Measurements from ENCODE around the gene ENKUR.
A peak's percentile ranks its signal among the peaks of the same experiment; 100 is the strongest.

Gene ENKUR, protein sequence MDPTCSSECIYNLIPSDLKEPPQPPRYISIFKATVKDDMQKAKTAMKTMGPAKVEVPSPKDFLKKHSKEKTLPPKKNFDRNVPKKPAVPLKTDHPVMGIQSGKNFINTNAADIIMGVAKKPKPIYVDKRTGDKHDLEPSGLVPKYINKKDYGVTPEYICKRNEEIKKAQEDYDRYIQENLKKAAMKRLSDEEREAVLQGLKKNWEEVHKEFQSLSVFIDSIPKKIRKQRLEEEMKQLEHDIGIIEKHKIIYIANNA

DNA sequence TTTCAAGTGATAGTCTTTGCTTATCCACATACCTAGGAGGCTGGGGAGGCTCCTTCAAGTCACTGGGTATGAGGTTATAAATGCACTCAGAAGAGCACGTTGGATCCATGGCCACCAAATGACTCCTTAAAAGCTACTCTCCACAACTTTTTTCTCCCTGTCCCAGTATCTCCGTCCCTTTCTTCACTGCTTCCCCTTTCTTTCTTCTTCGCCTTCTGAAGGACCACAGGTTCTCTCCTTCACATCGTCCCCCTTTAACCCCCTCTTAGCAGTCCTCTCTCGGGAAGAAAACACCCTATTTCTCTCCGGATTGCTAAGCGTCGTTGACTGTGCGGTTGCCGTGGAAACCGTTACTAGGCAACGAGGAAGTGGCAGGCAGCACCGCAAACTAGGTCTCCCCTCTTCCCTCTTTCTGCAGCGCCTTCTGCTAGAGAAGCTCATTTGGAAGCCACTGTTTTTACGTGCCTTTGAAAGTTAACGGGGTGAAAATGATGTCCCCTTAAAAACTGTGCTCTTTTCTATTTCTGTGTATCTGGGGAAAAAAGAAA is at the start of gene ENKUR:
TSS of gene ENKUR (minus strand) at position 331 of the 548 bp plus-strand sequence. CDS start at position 109, 222 bp downstream.
- Histone ChIP-seq H3K27ac (peak within 1 kb of the TSS; percentile 93 to 94), H3K4me3 (peak within 1 kb of the TSS; percentile 83)
- TF ChIP-seq, protein P1, sequence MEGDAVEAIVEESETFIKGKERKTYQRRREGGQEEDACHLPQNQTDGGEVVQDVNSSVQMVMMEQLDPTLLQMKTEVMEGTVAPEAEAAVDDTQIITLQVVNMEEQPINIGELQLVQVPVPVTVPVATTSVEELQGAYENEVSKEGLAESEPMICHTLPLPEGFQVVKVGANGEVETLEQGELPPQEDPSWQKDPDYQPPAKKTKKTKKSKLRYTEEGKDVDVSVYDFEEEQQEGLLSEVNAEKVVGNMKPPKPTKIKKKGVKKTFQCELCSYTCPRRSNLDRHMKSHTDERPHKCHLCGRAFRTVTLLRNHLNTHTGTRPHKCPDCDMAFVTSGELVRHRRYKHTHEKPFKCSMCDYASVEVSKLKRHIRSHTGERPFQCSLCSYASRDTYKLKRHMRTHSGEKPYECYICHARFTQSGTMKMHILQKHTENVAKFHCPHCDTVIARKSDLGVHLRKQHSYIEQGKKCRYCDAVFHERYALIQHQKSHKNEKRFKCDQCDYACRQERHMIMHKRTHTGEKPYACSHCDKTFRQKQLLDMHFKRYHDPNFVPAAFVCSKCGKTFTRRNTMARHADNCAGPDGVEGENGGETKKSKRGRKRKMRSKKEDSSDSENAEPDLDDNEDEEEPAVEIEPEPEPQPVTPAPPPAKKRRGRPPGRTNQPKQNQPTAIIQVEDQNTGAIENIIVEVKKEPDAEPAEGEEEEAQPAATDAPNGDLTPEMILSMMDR (IDR thresholded peaks at IDR 0.05): no peak
- DNase-seq (ENCODE audit: low spot score): peak; percentile 91

DNA sequence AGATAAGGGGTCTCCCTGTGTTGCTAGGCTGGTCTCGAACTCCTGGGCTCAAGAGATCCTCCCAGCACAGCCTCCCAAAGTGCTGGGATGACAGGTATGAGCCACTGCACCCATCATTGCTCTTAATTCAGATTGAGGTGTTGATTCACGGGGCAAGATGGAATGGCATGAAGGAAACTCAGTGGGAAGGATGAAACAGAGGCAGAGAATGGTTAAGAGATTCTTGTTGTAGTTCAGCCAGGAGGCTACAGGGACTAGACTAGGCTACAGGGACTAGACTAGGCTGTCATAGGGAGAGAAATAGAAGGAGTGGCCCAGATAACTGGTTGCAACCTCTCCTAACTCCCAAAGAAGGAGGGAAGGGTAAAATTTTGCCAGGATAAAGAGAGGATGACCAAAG is 48.4 kb upstream of the ENKUR start:
- TF ChIP-seq, protein P1 (IDR thresholded peaks at IDR 0.05): no peak
- DNase-seq (ENCODE audit: low spot score): no peak
- Histone ChIP-seq H3K4me3 (no peak overlapping the region), H3K27ac (no peak overlapping the region)

DNA sequence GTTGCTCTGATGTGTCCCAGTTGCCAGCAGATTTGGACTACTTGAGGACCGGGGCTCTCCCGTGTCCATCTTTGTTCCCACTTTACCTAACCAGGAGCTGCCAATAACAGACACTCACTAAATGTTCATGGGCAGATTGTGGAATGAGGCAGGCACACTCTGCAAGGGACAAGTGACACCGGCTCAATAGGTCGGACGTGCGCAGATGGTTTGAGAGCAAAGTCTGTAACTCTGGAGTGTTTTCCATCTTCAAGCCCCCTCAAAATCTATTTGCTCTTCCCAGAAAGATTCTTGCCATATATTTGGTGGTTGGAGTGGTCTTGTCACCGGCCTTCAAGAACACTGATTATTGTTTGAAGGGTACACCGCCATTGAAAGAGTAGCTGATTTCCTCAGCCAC is 47.7 kb upstream of the ENKUR start:
- DNase-seq (ENCODE audit: low spot score): no peak
- H3K27ac ChIP-seq: no peak overlapping the region

DNA sequence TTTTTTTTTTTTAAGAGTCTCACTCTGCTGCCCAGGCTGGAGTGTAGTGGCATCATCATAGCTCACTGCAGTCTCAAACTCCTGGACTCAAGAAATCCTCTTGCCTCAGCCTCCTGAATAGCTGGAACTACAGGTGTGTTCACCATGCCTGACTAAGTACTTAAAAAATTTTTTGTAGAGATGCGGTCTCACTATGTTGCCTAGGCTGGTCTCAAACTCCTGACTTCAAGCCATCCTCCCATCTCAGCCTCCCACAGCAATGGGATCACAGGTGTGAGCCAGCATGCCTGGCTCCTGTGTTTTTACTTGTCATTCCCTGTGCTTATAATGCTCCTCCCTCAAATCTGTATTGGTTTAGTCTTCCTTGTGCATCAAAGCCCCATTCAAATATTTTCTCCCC is 47.2 kb upstream of the ENKUR start:
- H3K4me3 ChIP-seq: no peak overlapping the region
- TF ChIP-seq, protein P1 (IDR thresholded peaks at IDR 0.05): no peak
- no peak for DNase-seq (ENCODE audit: low spot score)
- H3K27ac ChIP-seq: no peak overlapping the region

More for the DNA sequence above, 47.7 kb upstream of the ENKUR start:
- TF ChIP-seq, protein P1 (IDR thresholded peaks at IDR 0.05): no peak
- no peak overlapping the region for H3K4me3 ChIP-seq

DNA sequence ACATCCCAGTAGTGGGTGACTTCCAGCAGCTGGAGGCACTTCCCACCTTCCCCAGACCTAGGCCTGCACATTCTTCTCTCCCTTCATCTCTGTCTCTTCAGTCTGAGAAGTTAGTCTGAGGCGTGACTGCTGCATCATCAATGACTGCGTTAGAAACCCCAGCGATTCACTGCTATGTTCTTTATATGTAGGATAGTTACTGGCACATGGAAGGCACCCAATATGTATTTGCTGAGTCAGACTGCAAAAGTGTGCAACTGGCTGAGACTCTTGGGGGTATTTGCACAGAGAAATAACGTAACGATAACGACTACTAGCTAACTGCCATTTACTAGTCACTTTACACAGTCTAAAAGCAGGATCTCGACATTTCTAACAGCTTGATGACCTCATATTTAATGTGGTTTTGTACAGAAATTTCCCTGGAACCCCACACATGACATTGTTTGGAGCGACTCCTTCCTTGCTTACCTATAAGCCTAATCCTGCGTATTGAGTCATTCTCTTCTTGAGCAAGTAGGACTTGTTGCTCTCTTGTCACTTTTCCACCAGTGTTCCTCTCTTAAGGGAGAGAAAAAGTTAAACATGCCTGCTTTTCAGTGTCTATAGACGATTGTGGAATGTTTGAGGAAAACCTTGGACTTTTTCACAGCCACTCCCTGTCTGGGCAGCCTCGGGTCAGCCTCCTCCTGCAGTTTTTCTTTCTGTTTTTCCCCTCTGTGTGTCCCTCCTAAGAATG is 45.9 kb upstream of the ENKUR start:
- Histone ChIP-seq H3K4me3 (peak overlapping the region; percentile 19), H3K27ac (peak overlapping the region in 1 of 2 donors; percentile 58)
- TF ChIP-seq, protein P1 (IDR thresholded peaks at IDR 0.05): no peak
- no peak for DNase-seq (ENCODE audit: low spot score)

DNA sequence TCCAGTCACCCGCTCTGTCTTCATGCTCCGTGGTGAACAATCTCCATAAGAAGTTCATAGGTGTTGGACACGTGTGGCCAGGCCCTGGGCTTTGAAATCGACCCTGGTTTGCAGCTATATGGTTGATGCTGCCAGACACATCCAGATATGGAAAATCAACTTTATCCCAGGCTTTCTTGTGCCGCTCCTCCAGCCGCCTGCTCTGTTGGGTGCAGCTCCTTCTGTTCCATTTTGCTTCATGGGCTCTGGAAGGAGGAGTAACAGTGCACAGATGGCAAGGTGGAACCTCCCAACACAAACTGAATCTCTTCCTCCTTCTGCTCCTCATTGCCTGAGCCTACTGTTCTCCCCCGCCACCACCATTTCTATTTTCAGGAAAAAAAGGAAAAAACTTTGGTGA is 45.2 kb upstream of the ENKUR start:
- no peak overlapping the region for H3K27ac ChIP-seq
- H3K4me3 ChIP-seq: no peak overlapping the region
- no peak for DNase-seq (ENCODE audit: low spot score)
- TF ChIP-seq, protein P1 (IDR thresholded peaks at IDR 0.05): no peak
